GM12873 (cell line): ENCODE data around the gene PCDHA7.

ENCODE experiments used
- TF ChIP-seq, protein P1 (sequence below): IDR thresholded peaks from 2 replicates; pipeline ENCODE4 v1.5.1; 2012; ENCODE audit warnings: low read depth, mild to moderate bottlenecking, moderate library complexity, low read length, control low read depth; ENCODE audit not compliant: insufficient read depth; ENCODE audit errors: missing control alignments

Gene PCDHA7

DNA sequence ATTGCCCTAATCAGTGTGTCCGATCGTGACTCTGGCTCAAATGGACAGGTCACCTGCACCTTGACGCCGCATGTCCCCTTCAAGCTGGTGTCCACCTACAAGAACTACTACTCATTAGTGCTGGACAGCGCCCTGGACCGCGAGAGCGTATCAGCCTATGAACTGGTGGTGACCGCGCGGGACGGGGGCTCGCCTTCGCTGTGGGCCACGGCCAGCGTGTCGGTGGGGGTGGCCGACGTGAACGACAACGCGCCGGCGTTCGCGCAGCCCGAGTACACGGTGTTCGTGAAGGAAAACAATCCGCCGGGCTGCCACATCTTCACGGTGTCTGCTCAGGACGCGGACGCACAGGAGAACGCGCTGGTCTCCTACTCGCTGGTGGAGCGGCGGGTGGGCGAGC, 49.3 kb downstream of the PCDHA7 start:
- TF ChIP-seq, protein P1, sequence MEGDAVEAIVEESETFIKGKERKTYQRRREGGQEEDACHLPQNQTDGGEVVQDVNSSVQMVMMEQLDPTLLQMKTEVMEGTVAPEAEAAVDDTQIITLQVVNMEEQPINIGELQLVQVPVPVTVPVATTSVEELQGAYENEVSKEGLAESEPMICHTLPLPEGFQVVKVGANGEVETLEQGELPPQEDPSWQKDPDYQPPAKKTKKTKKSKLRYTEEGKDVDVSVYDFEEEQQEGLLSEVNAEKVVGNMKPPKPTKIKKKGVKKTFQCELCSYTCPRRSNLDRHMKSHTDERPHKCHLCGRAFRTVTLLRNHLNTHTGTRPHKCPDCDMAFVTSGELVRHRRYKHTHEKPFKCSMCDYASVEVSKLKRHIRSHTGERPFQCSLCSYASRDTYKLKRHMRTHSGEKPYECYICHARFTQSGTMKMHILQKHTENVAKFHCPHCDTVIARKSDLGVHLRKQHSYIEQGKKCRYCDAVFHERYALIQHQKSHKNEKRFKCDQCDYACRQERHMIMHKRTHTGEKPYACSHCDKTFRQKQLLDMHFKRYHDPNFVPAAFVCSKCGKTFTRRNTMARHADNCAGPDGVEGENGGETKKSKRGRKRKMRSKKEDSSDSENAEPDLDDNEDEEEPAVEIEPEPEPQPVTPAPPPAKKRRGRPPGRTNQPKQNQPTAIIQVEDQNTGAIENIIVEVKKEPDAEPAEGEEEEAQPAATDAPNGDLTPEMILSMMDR = no peak

DNA sequence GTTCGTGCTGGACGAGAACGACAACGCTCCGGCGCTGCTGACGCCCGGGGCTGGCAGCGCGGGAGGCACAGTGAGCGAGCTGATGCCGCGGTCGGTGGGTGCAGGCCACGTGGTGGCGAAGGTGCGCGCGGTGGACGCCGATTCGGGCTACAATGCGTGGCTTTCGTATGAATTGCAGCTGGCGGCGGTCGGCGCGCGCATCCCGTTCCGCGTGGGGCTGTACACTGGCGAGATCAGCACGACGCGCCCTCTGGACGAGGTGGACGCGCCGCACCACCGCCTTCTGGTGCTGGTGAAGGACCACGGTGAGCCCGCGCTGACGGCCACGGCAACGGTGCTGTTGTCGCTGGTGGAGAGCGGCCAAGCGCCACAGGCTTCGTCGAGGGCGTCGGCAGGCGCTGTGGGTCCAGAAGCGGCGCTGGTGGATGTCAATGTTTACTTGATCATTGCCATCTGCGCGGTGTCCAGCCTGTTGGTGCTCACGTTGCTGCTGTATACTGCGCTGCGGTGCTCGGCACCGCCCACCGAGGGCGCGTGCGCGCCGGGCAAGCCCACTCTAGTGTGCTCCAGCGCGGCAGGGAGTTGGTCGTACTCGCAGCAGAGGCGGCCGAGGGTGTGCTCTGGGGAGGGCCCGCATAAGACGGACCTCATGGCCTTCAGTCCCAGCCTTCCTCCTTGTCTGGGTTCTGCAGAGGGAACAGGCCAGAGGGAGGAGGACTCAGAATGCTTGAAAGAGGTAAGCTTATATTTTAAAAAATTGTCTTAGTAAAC, 50.0 kb downstream of the PCDHA7 start:
- TF ChIP-seq, protein P1 = no peak
